ENCODE data around the gene TP53TG3C.
"Not testable (repeated sequence)": the region's sequence is repeated elsewhere in the genome, so short reads cannot be mapped to it uniquely, and the experiment has no call there.

DNA sequence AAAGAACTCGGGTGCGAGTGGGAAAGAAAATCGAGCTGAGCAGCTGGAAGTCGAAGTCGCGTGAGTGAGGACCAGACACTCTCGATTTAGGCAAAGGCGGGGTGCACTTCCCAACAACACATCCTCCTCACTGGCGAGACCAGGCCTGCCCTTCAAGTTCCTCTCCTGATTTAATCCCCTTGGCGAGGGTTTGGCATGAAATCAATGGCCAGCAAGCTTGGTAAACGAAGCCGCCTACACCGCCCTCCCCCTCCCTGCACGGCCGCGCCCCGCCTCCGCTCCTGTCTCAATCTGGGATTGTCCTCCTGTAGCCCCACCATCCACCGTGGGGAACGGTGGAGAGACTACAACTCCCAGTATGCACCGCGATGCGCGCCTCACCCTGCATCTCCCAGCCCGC is at the start of gene TP53TG3C:
- not testable (repeated sequence) for TF ChIP-seq CTCF (IDR thresholded peaks at IDR 0.05; ENCODE audit: poor library complexity); EZH2phosphoT487 (IDR thresholded peaks at IDR 0.05; ENCODE audit: low read depth, severe bottlenecking, unreplicated experiment); EZH2 (IDR thresholded peaks at IDR 0.05; ENCODE audit: borderline replicate concordance)
